H1 (cell line): ENCODE measurements around the gene PGK1. TPM values are rescaled to one million over a fixed set of nuclear protein-coding genes. Genes with fewer than 3 reads are reported as not detected.

Experiments used
- CTCF ChIA-PET: fragments of 300-600 bp; sonication (Branson Sonifier 250); formaldehyde crosslinking; loops from one replicate; lab custom pipeline; 2021; ENCODE audit not compliant: partially characterized antibody; lab: Charles Lee
- POLR2A ChIA-PET: fragments of 300-600 bp; sonication (Branson Sonifier 250); formaldehyde crosslinking; loops from one replicate; lab custom pipeline; 2021; ENCODE audit warnings: inconsistent platforms; ENCODE audit not compliant: partially characterized antibody; lab: Charles Lee
- DNase-seq, 2 experiments: peaks; one replicate each; pipeline versions ENCODE4 v3.0.0 to v3.0.0-alpha.2; 2010 to 2022; ENCODE audit warnings: low spot score in 2 of 2, low read depth in 1 of 2, mixed read lengths in 1 of 2
- FAIRE-seq: peaks from 2 replicates; lab custom pipeline; 2011; peaks lifted over from hg19 to GRCh38; lab: Jason Lieb, UNC
- H2AFZ ChIP-seq: 2 replicates; pipeline ENCODE4 v1.8.1; 2012; ENCODE audit warnings: low read length, inconsistent platforms
- H2AK5ac ChIP-seq: 2 replicates; pipeline ENCODE4 v1.6.1; 2013; ENCODE audit warnings: low read depth, low read length
- H2BK120ac ChIP-seq: replicated peaks from 2 replicates; pipeline ENCODE3; 2013; ENCODE audit warnings: low read depth, low read length, inconsistent platforms
- H2BK12ac ChIP-seq: 2 replicates; pipeline ENCODE4 v1.6.1; 2013; ENCODE audit warnings: low read depth, low read length
- H2BK15ac ChIP-seq: 2 replicates; pipeline ENCODE4 v1.6.1; 2013; ENCODE audit warnings: low read length
- H2BK20ac ChIP-seq: 2 replicates; pipeline ENCODE4 v1.6.1; 2013; ENCODE audit warnings: low read length
- H2BK5ac ChIP-seq: 2 replicates; pipeline ENCODE4 v1.6.1; 2013; ENCODE audit warnings: low read depth, low read length
- H3K14ac ChIP-seq: 2 replicates; pipeline ENCODE4 v1.6.1; 2013; ENCODE audit warnings: inconsistent platforms; ENCODE audit not compliant: insufficient read length
- H3K18ac ChIP-seq: 2 replicates; pipeline ENCODE4 v1.6.1; 2013; ENCODE audit warnings: low read length; ENCODE audit errors: extremely low read depth
- H3K23ac ChIP-seq: 2 replicates; pipeline ENCODE4 v1.6.1; 2013; ENCODE audit warnings: inconsistent platforms; ENCODE audit not compliant: insufficient read length
- H3K23me2 ChIP-seq: 2 replicates; pipeline ENCODE4 v1.6.1; 2013; ENCODE audit warnings: low read depth, low read length
- H3K27ac ChIP-seq: 2 replicates; pipeline ENCODE4 v1.6.1; 2011; ENCODE audit warnings: low read depth, low read length, inconsistent platforms
- H3K27me3 ChIP-seq, 4 experiments: replicated peaks in 1 of 4; 1 replicate in 1 of 4; 2 replicates in 3 of 4; pipeline versions ENCODE4 v1.6.1 to v1.8.1; 2011 to 2013; ENCODE audit warnings: low read length in 3 of 4, mild to moderate bottlenecking in 3 of 4, inconsistent platforms in 2 of 4, mixed read lengths in 2 of 4, moderate library complexity in 1 of 4; ENCODE audit not compliant: control insufficient read depth in 3 of 4, insufficient read depth in 3 of 4; ENCODE audit errors: extremely low read depth in 1 of 4
- H3K36me3 ChIP-seq, 4 experiments: 2 replicates each; pipeline versions ENCODE4 v1.6.1 to v1.8.1; 2011 to 2013; ENCODE audit warnings: mild to moderate bottlenecking in 4 of 4, low read length in 3 of 4, moderate library complexity in 2 of 4, control low read depth in 1 of 4, inconsistent platforms in 1 of 4; ENCODE audit not compliant: insufficient read depth in 4 of 4, control insufficient read depth in 2 of 4
- H3K4ac ChIP-seq: replicated peaks from 2 replicates; pipeline ENCODE3; 2013; ENCODE audit warnings: low read length, low read depth, mixed read lengths, inconsistent platforms; ENCODE audit not compliant: insufficient read length
- H3K4me1 ChIP-seq, 4 experiments: replicated peaks in 1 of 4; 1 replicate in 1 of 4; 2 replicates in 3 of 4; pipeline versions ENCODE4 v1.6.1 to v1.8.1; 2011 to 2013; ENCODE audit warnings: low read length in 3 of 4, inconsistent platforms in 2 of 4, mixed read lengths in 1 of 4; ENCODE audit not compliant: insufficient read depth in 4 of 4, control insufficient read depth in 3 of 4
- H3K4me2 ChIP-seq, 2 experiments: 2 replicates each; pipeline versions ENCODE4 v1.6.1 to v1.8.1; 2011 to 2013; ENCODE audit warnings: low read depth in 2 of 2, low read length in 2 of 2, control low read depth in 1 of 2, inconsistent platforms in 1 of 2, mild to moderate bottlenecking in 1 of 2; ENCODE audit not compliant: insufficient read depth in 1 of 2
- H3K4me3 ChIP-seq, 4 experiments: fragments of 200-600, 300-600 bp in 1 of 4; sonication (generic), shearing (Covaris generic), sonication (Bioruptor Twin) in 1 of 4; 2 replicates each; pipeline versions ENCODE4 v1.5.1 to v1.8.1; 2011 to 2016; ENCODE audit warnings: low read length in 4 of 4, low read depth in 3 of 4, control low read depth in 2 of 4, inconsistent platforms in 2 of 4, mild to moderate bottlenecking in 2 of 4, mixed read lengths in 1 of 4, moderate library complexity in 1 of 4; ENCODE audit not compliant: insufficient read depth in 2 of 4; ENCODE audit errors: extremely low read depth in 1 of 4
- H3K56ac ChIP-seq: replicated peaks from 2 replicates; pipeline ENCODE3; 2013; ENCODE audit warnings: low read depth, mild to moderate bottlenecking, mixed read lengths, low read length, inconsistent platforms; ENCODE audit not compliant: insufficient read length
- H3K79me1 ChIP-seq: 2 replicates; pipeline ENCODE4 v1.6.1; 2013; ENCODE audit warnings: low read depth, low read length, control low read depth
- H3K79me2 ChIP-seq, 2 experiments: 2 replicates each; pipeline versions ENCODE4 v1.6.1 to v1.8.1; 2012 to 2013; ENCODE audit warnings: low read length in 2 of 2, mild to moderate bottlenecking in 2 of 2, inconsistent platforms in 1 of 2; ENCODE audit not compliant: insufficient read depth in 2 of 2, control insufficient read depth in 1 of 2
- H3K9ac ChIP-seq, 4 experiments: replicated peaks in 1 of 4; 1 replicate in 1 of 4; 2 replicates in 3 of 4; pipeline versions ENCODE4 v1.6.1 to v1.8.1; 2011 to 2013; ENCODE audit warnings: low read depth in 3 of 4, low read length in 3 of 4, control low read depth in 2 of 4, mild to moderate bottlenecking in 2 of 4, moderate library complexity in 2 of 4, inconsistent platforms in 1 of 4; ENCODE audit errors: extremely low read depth in 1 of 4
- H3K9me3 ChIP-seq, 2 experiments: 2 replicates each; pipeline versions ENCODE4 v1.6.1 to v1.8.1; 2012 to 2013; ENCODE audit warnings: mild to moderate bottlenecking in 2 of 2, moderate library complexity in 2 of 2, control low read depth in 1 of 2, inconsistent platforms in 1 of 2, low read depth in 1 of 2, low read length in 1 of 2, mixed read lengths in 1 of 2; ENCODE audit not compliant: insufficient read depth in 2 of 2
- H4K20me1 ChIP-seq, 2 experiments: replicated peaks in 1 of 2; 2 replicates each; pipeline versions ENCODE3 to v1.8.1; 2011 to 2013; ENCODE audit warnings: inconsistent platforms in 2 of 2, low read length in 2 of 2, mild to moderate bottlenecking in 1 of 2; ENCODE audit not compliant: insufficient read depth in 2 of 2, control insufficient read depth in 1 of 2
- H4K5ac ChIP-seq: 2 replicates; pipeline ENCODE4 v1.6.1; 2013; ENCODE audit warnings: low read length, low read depth, mixed read lengths, inconsistent platforms; ENCODE audit not compliant: insufficient read length
- H4K8ac ChIP-seq: 2 replicates; pipeline ENCODE4 v1.8.0; 2013; ENCODE audit warnings: mild to moderate bottlenecking, moderate library complexity, low read length, inconsistent platforms; ENCODE audit not compliant: insufficient read depth; ENCODE audit errors: extremely low read depth
- H4K91ac ChIP-seq: replicated peaks from 2 replicates; pipeline ENCODE3; 2013; ENCODE audit warnings: low read length, mixed read lengths, inconsistent platforms; ENCODE audit not compliant: insufficient read length
- ATF3 ChIP-seq: IDR thresholded peaks from 2 replicates; pipeline ENCODE4 v1.6.1; 2011; ENCODE audit warnings: low read depth, mild to moderate bottlenecking, low read length; ENCODE audit not compliant: insufficient read depth
- CREB1 ChIP-seq: IDR thresholded peaks from 2 replicates; pipeline ENCODE4 v1.6.1; 2012; ENCODE audit warnings: inconsistent platforms
- CTCF ChIP-seq, 3 experiments: IDR thresholded peaks; 1 replicate in 2 of 3; 2 replicates in 1 of 3; pipeline versions ENCODE4 v1.5.1 to v1.6.1; 2011; ENCODE audit warnings: low read length in 3 of 3, mild to moderate bottlenecking in 3 of 3, inconsistent platforms in 2 of 3, low read depth in 1 of 3, moderate library complexity in 1 of 3; ENCODE audit not compliant: insufficient read depth in 1 of 3; ENCODE audit errors: control extremely low read depth in 1 of 3
- E2F6 ChIP-seq: IDR thresholded peaks from 2 replicates; pipeline ENCODE4 v1.6.1; 2012; ENCODE audit warnings: inconsistent platforms
- GTF2F1 ChIP-seq: IDR thresholded peaks from 2 replicates; pipeline ENCODE4 v1.6.1; 2012; ENCODE audit warnings: low read depth, low read length, improper control_type of control experiment, borderline replicate concordance
- KDM1A ChIP-seq: fragments of 200-600, 300-600 bp; sonication (generic); IDR thresholded peaks from 2 replicates; pipeline ENCODE4 v1.7.1; 2016; ENCODE audit warnings: mild to moderate bottlenecking, low read length, borderline replicate concordance
- SAP30 ChIP-seq: fragments of 300-600 bp; sonication (generic); IDR thresholded peaks from 2 replicates; pipeline ENCODE4 v1.7.1; 2012; ENCODE audit warnings: low read length, moderate library complexity, mild to moderate bottlenecking, inconsistent platforms; ENCODE audit not compliant: insufficient read depth, insufficient replicate concordance
- SP1 ChIP-seq: IDR thresholded peaks from 2 replicates; pipeline ENCODE4 v1.6.1; 2011; ENCODE audit warnings: low read depth, low read length
- TAF7 ChIP-seq: optimal IDR thresholded peaks from 2 replicates; pipeline ENCODE3; 2011; ENCODE audit warnings: low read depth, mild to moderate bottlenecking, inconsistent platforms, low read length, moderate library complexity, borderline replicate concordance
- TCF12 ChIP-seq: IDR thresholded peaks from 2 replicates; pipeline ENCODE4 v1.6.1; 2011; ENCODE audit warnings: low read depth, mild to moderate bottlenecking, low read length
- WGBS, 2 experiments: shearing (Covaris generic) in 1 of 2; methylation state at CpG; one replicate each; pipeline versions ENCODE4 v1.1.6 to v1.1.7; 2013 to 2015; ENCODE audit warnings: low lambda C conversion rate in 2 of 2, mixed read lengths in 2 of 2, inconsistent platforms in 1 of 2, low coverage in 1 of 2, missing lambda C conversion rate in 1 of 2; ENCODE audit not compliant: insufficient replicate concordance in 2 of 2, insufficient coverage in 1 of 2, insufficient read length in 1 of 2; ENCODE audit errors: extremely low coverage in 1 of 2, missing lambda C conversion rate in 1 of 2; 5-methylcytosine and 5-hydroxymethylcytosine counted together
- polyA plus RNA-seq, 7 experiments: library from polyadenylated mRNA; depleted of rRNA in 3 of 7; stranded (reverse) in 5 of 7; unstranded in 2 of 7; fragments of >200 nt in 5 of 7; fragments of 200-250 nt in 2 of 7; gene quantifications; 1 replicate in 5 of 7; 2 replicates in 1 of 7; 4 replicates in 1 of 7; pipeline versions ENCODE4 v1.2.1 to v1.2.3, GENCODE V29; 2011 to 2013; ENCODE audit warnings: missing spikeins in 2 of 7, mixed read lengths in 2 of 7
- total RNA-seq: library from RNA; stranded (reverse); fragmentation: NEBNext Ultra II Directional; extraction: Animal tissue kit (Norgen Biotek cat#: 25700); gene quantifications from 2 replicates; pipeline ENCODE4 v1.2.1, GENCODE V29; 2021

The PGK1 gene
- total and polyA plus RNA-seq, 2 of the 8 experiments (the other 6 are each of a cell fraction or from before 2014, with no cell fraction given) = 328 to 427 TPM

- Histone ChIP-seq H4K8ac (no peak overlapping the region), H3K27ac (no peak overlapping the region), H3K36me3 (no peaks in the 10 kb centered on the region), H3K79me2 (no peaks in the 10 kb centered on the region), H4K5ac (no peak overlapping the region), H4K91ac (no peak overlapping the region), H3K27me3 (no peaks in the 10 kb centered on the region), H3K4me1 (no peaks in the 10 kb centered on the region), H3K4me3 (no peak overlapping the region), H4K20me1 (no peaks in the 10 kb centered on the region), H2BK12ac (no peak overlapping the region), H3K4me2 (no peak overlapping the region), H3K9ac (no peak overlapping the region), H2BK15ac (no peak overlapping the region), H3K23ac (no peak overlapping the region), H3K4ac (no peak overlapping the region), H3K18ac (no peak overlapping the region), H3K56ac (no peak overlapping the region), H3K23me2 (no peaks in the 10 kb centered on the region), H2BK120ac (no peak overlapping the region), H2BK5ac (no peak overlapping the region), H3K79me1 (no peaks in the 10 kb centered on the region), H2AK5ac (no peak overlapping the region), H2AFZ (no peak overlapping the region), H3K9me3 (no peaks in the 10 kb centered on the region), H3K14ac (no peak overlapping the region), H2BK20ac (no peak overlapping the region)
- DNase-seq = no peak
- FAIRE-seq = no peak
- CTCF ChIA-PET = interaction anchor here (0.8 kb wide), 1 partner anchor 17 kb away, joined by 3 read pairs; no protein-coding TSS in a partner anchor
- POLR2A ChIA-PET = no interaction called here
- 100% methylated on average over 2 of the region's 5 CpGs; no CpG with 5 or more reads in 1 of the 2 experiments for WGBS, 2 experiments
- no peak for TF ChIP-seq E2F6
- no peak for TF ChIP-seq GTF2F1
- no peak for TF ChIP-seq CREB1
- TF ChIP-seq SAP30 = no peak
- no peak for TF ChIP-seq TCF12
- TF ChIP-seq ATF3 = no peak
- TF ChIP-seq TAF7 = no peak
- TF ChIP-seq CTCF (IDR thresholded peaks at IDR 0.05; ENCODE audit: control extremely low read depth in 1 of 3, insufficient read depth in 1 of 3, low read depth in 1 of 3, low read length in 3 of 3) = no peak
- no peak for TF ChIP-seq SP1
- no peak for TF ChIP-seq KDM1A
These were observed 28.2 kb upstream of the PGK1 start for GRCh38 chrX:78075787-78076389.
